GM12878 (cell line): ENCODE measurements around the gene CAPNS1. TPM values are rescaled to one million over a fixed set of nuclear protein-coding genes. Genes with fewer than 3 reads are reported as not detected.

Experiments used
- ATAC-seq: fragments of 200-7000 bp; cut with Tn5 transposase; 3 replicates; pipeline ENCODE4 v1.9.1; 2020; ENCODE audit warnings: mild to moderate bottlenecking, moderate library complexity
- BruUV-seq: library from RNA; stranded (reverse); fragments of 400-500 nt; replicated peaks from 2 replicates; lab custom pipeline; 2021; lab: Mats Ljungman, UMichigan
- CTCF ChIA-PET: fragments of 300-600 bp; sonication (Branson Sonifier 250); formaldehyde crosslinking; extraction: SDS; loops from one replicate; lab custom pipeline; 2021; ENCODE audit warnings: inconsistent platforms; lab: Yijun Ruan, JAX
- POLR2A ChIA-PET: fragments of 350-600 bp; formaldehyde crosslinking; extraction: SDS; loops from one replicate; lab custom pipeline; 2021; ENCODE audit warnings: inconsistent platforms; lab: Charles Lee
- RAD21 ChIA-PET: fragments of 300-600 bp; sonication (Branson Sonifier 250); formaldehyde crosslinking; loops from one replicate; lab custom pipeline; 2023; ENCODE audit warnings: antibody characterized with exemption; ENCODE audit not compliant: unreplicated experiment; lab: Charles Lee
- SMC1A ChIA-PET: fragments of 300-600 bp; sonication (Branson Sonifier 250); formaldehyde crosslinking; loops from one replicate; lab custom pipeline; 2023; ENCODE audit not compliant: unreplicated experiment, uncharacterized antibody; lab: Charles Lee
- DNase-seq: peaks from one replicate; pipeline ENCODE4 v3.0.0-alpha.2; 2011; ENCODE audit warnings: low read depth, low spot score
- FAIRE-seq: peaks from 3 replicates; lab custom pipeline; 2011; peaks lifted over from hg19 to GRCh38; lab: Jason Lieb, UNC
- H2AFZ ChIP-seq: 2 replicates; pipeline ENCODE4 v1.6.0; 2011; ENCODE audit warnings: low read depth, low read length, control low read depth; ENCODE audit not compliant: control insufficient read depth
- H3K27ac ChIP-seq: 2 replicates; pipeline ENCODE4 v1.5.1; 2011; ENCODE audit warnings: control low read depth; ENCODE audit not compliant: control insufficient read depth, insufficient read depth
- H3K27me3 ChIP-seq, 2 experiments: replicated peaks in 1 of 2; 2 replicates each; pipeline versions ENCODE4 v1.6.0 to v1.6.1; 2011; ENCODE audit warnings: low read length in 1 of 2; ENCODE audit not compliant: control insufficient read depth in 2 of 2, insufficient read depth in 2 of 2
- H3K36me3 ChIP-seq, 2 experiments: 2 replicates each; pipeline ENCODE4 v1.5.1; 2011; ENCODE audit warnings: low read length in 1 of 2; ENCODE audit not compliant: control insufficient read depth in 2 of 2, insufficient read depth in 2 of 2
- H3K4me1 ChIP-seq: 2 replicates; pipeline ENCODE4 v1.6.1; 2011; ENCODE audit warnings: mild to moderate bottlenecking, low read length, moderate library complexity, mixed read lengths; ENCODE audit not compliant: control insufficient read depth, insufficient read depth
- H3K4me2 ChIP-seq: 2 replicates; pipeline ENCODE4 v1.6.0; 2011; ENCODE audit warnings: control low read depth; ENCODE audit not compliant: control insufficient read depth, insufficient read depth
- H3K4me3 ChIP-seq: fragments of 200-600 bp; sonication (generic); 2 replicates; pipeline ENCODE4 v1.5.1; 2016
- H3K79me2 ChIP-seq: 2 replicates; pipeline ENCODE4 v1.6.0; 2011; ENCODE audit warnings: low read length; ENCODE audit not compliant: control insufficient read depth, insufficient read depth
- H3K9ac ChIP-seq: 2 replicates; pipeline ENCODE4 v1.8.0; 2011; ENCODE audit warnings: low read length, control low read depth, mixed read lengths; ENCODE audit not compliant: control insufficient read depth, insufficient read depth
- H3K9me3 ChIP-seq: replicated peaks from 3 replicates; pipeline ENCODE4 v1.5.1; 2011; ENCODE audit warnings: mild to moderate bottlenecking, low read length; ENCODE audit not compliant: control insufficient read depth, insufficient read depth
- H4K20me1 ChIP-seq: 2 replicates; pipeline ENCODE4 v1.6.0; 2011; ENCODE audit not compliant: control insufficient read depth, insufficient read depth
- EED ChIP-seq: sonication (generic); IDR thresholded peaks from 2 replicates; pipeline ENCODE4 v1.6.1; 2016; ENCODE audit warnings: antibody characterized with exemption, low read depth
- EZH2 ChIP-seq: IDR thresholded peaks from 2 replicates; pipeline ENCODE4 v1.6.1; 2012; ENCODE audit warnings: low read depth, mild to moderate bottlenecking, control low read depth, inconsistent platforms, low read length, borderline replicate concordance; ENCODE audit not compliant: control insufficient read depth
- IKZF2 ChIP-seq, 2 experiments: fragments of 450-650 bp; IDR thresholded peaks; 2 replicates each; pipeline ENCODE4 v1.6.1; 2017; ENCODE audit warnings: mild to moderate bottlenecking in 2 of 2, moderate library complexity in 2 of 2
- JUNB ChIP-seq: IDR thresholded peaks from 2 replicates; pipeline ENCODE4 v1.6.1; 2016; ENCODE audit warnings: antibody characterized with exemption, mild to moderate bottlenecking
- NFIC ChIP-seq: IDR thresholded peaks from 2 replicates; pipeline ENCODE4 v1.6.1; 2012; ENCODE audit warnings: low read depth, mild to moderate bottlenecking, inconsistent platforms, low read length, moderate library complexity
- NR2C1 ChIP-seq: fragments of 450-650 bp; IDR thresholded peaks from 2 replicates; pipeline ENCODE4 v1.6.1; 2017; ENCODE audit warnings: antibody characterized with exemption, mild to moderate bottlenecking, moderate library complexity
- POLR2AphosphoS5 ChIP-seq: IDR thresholded peaks from 2 replicates; pipeline ENCODE4 v1.6.1; 2011; ENCODE audit warnings: mild to moderate bottlenecking, low read length, inconsistent platforms
- RFX5 ChIP-seq: IDR thresholded peaks from 2 replicates; pipeline ENCODE4 v1.6.1; 2011; ENCODE audit warnings: low read depth, low read length, improper control_type of control experiment
- SREBF2 ChIP-seq: IDR thresholded peaks from 2 replicates; pipeline ENCODE4 v1.6.1; 2012; ENCODE audit warnings: mild to moderate bottlenecking, low read length
- ZNF622 ChIP-seq: fragments of 450-650 bp; IDR thresholded peaks from 2 replicates; pipeline ENCODE4 v1.6.1; 2017; ENCODE audit warnings: mild to moderate bottlenecking, inconsistent platforms
- WGBS: methylation state at CpG from one replicate; pipeline ENCODE4 v1.1.6; 2016; ENCODE audit warnings: low lambda C conversion rate; ENCODE audit not compliant: insufficient replicate concordance, insufficient coverage; ENCODE audit errors: missing lambda C conversion rate; 5-methylcytosine and 5-hydroxymethylcytosine counted together
- in situ Hi-C: fragments of 300-500 bp; cut with MboI; formaldehyde crosslinking; loops from 9 replicates; pipeline ENCODE4 v1.14.3; 2018; ENCODE audit warnings: mixed read lengths
- intact Hi-C: fragments of 100-400 bp; cut with micrococcal nuclease; formaldehyde crosslinking; loops from one replicate; pipeline ENCODE4 v1.14.2; 2022; ENCODE audit not compliant: unreplicated experiment
- polyA plus RNA-seq, 11 experiments: library from polyadenylated mRNA; depleted of rRNA in 4 of 11; unstranded in 6 of 11; stranded (reverse) in 5 of 11; fragments of >200 nt; fragmentation: Nextera tagmentation in 4 of 11; fragmentation: Illumina TruSeq in 1 of 11; extraction: Ambion mirVana in 4 of 11; extraction: Trizol in 1 of 11; gene quantifications; 1 replicate in 1 of 11; 2 replicates in 10 of 11; pipeline versions ENCODE4 v1.2.1 to v1.2.3, GENCODE V29; 2011 to 2016; ENCODE audit warnings: inconsistent platforms in 2 of 11, missing spikeins in 2 of 11, low read depth in 1 of 11
- total RNA-seq, 4 experiments: library from RNA; depleted of rRNA in 3 of 4; stranded (reverse); fragments of >200 nt in 3 of 4; fragmentation: Illumina TruSeq in 1 of 4; extraction: Trizol in 1 of 4; gene quantifications; 2 replicates each; pipeline versions ENCODE4 v1.2.1 to v1.2.3, GENCODE V29; 2013 to 2021
- TF ChIP-seq, protein P1 (sequence below): fragments of 450-650 bp; conservative IDR thresholded peaks from 2 replicates; pipeline ENCODE4 v1.6.1; 2017; ENCODE audit warnings: mild to moderate bottlenecking, moderate library complexity
- TF ChIP-seq, protein P2 (sequence below): IDR thresholded peaks from 2 replicates; pipeline ENCODE4 v1.6.1; 2012; ENCODE audit warnings: improper control_type of control experiment, low read depth, low read length; ENCODE audit not compliant: insufficient replicate concordance
- TF ChIP-seq, protein P3 (sequence below): fragments of 150-350 bp; IDR thresholded peaks from 2 replicates; pipeline ENCODE4 v1.6.1; 2014; ENCODE audit warnings: mild to moderate bottlenecking, low read depth, low read length

Gene CAPNS1
- total and polyA plus RNA-seq, 10 of the 15 experiments (the other 5 are each of a cell fraction or from before 2014, with no cell fraction given) = 96.9 to 562 (median 245) TPM

DNA sequence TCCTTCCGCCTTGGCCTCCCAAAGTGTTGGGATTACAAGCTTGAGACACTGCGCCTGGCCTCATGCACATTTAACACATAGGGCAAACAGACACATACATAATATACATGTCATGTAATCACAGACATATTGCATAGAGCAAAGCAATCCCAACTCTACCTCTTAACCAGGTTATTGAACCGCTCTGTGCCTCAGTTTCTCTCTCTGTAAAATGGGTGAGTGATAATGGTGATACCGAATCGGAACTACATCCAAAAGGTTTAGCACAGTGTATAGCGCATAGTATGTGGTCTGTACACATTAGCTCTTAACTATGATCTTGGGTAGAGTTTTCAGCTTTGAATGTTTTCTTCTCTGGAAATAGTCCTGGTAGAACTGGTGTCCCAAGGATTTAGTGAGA lies 4.8 kb downstream of the CAPNS1 start:
- ATAC-seq (no peak), FAIRE-seq (no peak), DNase-seq (no peak)
- Histone ChIP-seq H3K27me3 (no peaks in the 10 kb centered on the region), H4K20me1 (peaks cover 6% of the 10 kb centered on the region), H3K27ac (no peak overlapping the region), H3K4me2 (no peak overlapping the region), H3K4me1 (peaks cover 6% of the 10 kb centered on the region; the same call in 1 of the 2 replicates), H3K36me3 (peaks cover 11 to 17% of the 10 kb centered on the region in 2 experiments; a peak in 3 of 4 replicates), H3K9ac (no peak overlapping the region), H3K4me3 (no peak overlapping the region), H3K9me3 (no peaks in the 10 kb centered on the region), H2AFZ (no peak overlapping the region), H3K79me2 (peaks cover 16% of the 10 kb centered on the region)
- RAD21 ChIA-PET = no interaction called here
- in situ Hi-C loops = no loop called here
- intact Hi-C loops = no loop called here
- CTCF ChIA-PET = interaction anchor here (1.0 kb wide), 1 partner anchor 17 kb away, joined by 5 read pairs; no protein-coding TSS in a partner anchor
- SMC1A ChIA-PET = interaction anchor here (1.3 kb wide), 1 partner anchor 8 kb away, joined by 3 read pairs; no protein-coding TSS in a partner anchor
- no TSS peak for BruUV-seq
- POLR2A ChIA-PET = no interaction called here
- WGBS = 98% methylated on average over 6 of the region's 6 CpGs
- TF ChIP-seq NR2C1 (no peak), JUNB (no peak), POLR2AphosphoS5 (no peak), RFX5 (no peak), IKZF2 (IDR thresholded peaks at IDR 0.05) (no peak), EED (no peak), SREBF2 (no peak), NFIC (no peak), EZH2 (no peak), ZNF622 (no peak)
- TF ChIP-seq, protein P1, sequence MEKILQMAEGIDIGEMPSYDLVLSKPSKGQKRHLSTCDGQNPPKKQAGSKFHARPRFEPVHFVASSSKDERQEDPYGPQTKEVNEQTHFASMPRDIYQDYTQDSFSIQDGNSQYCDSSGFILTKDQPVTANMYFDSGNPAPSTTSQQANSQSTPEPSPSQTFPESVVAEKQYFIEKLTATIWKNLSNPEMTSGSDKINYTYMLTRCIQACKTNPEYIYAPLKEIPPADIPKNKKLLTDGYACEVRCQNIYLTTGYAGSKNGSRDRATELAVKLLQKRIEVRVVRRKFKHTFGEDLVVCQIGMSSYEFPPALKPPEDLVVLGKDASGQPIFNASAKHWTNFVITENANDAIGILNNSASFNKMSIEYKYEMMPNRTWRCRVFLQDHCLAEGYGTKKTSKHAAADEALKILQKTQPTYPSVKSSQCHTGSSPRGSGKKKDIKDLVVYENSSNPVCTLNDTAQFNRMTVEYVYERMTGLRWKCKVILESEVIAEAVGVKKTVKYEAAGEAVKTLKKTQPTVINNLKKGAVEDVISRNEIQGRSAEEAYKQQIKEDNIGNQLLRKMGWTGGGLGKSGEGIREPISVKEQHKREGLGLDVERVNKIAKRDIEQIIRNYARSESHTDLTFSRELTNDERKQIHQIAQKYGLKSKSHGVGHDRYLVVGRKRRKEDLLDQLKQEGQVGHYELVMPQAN = no peak
- TF ChIP-seq, protein P2, sequence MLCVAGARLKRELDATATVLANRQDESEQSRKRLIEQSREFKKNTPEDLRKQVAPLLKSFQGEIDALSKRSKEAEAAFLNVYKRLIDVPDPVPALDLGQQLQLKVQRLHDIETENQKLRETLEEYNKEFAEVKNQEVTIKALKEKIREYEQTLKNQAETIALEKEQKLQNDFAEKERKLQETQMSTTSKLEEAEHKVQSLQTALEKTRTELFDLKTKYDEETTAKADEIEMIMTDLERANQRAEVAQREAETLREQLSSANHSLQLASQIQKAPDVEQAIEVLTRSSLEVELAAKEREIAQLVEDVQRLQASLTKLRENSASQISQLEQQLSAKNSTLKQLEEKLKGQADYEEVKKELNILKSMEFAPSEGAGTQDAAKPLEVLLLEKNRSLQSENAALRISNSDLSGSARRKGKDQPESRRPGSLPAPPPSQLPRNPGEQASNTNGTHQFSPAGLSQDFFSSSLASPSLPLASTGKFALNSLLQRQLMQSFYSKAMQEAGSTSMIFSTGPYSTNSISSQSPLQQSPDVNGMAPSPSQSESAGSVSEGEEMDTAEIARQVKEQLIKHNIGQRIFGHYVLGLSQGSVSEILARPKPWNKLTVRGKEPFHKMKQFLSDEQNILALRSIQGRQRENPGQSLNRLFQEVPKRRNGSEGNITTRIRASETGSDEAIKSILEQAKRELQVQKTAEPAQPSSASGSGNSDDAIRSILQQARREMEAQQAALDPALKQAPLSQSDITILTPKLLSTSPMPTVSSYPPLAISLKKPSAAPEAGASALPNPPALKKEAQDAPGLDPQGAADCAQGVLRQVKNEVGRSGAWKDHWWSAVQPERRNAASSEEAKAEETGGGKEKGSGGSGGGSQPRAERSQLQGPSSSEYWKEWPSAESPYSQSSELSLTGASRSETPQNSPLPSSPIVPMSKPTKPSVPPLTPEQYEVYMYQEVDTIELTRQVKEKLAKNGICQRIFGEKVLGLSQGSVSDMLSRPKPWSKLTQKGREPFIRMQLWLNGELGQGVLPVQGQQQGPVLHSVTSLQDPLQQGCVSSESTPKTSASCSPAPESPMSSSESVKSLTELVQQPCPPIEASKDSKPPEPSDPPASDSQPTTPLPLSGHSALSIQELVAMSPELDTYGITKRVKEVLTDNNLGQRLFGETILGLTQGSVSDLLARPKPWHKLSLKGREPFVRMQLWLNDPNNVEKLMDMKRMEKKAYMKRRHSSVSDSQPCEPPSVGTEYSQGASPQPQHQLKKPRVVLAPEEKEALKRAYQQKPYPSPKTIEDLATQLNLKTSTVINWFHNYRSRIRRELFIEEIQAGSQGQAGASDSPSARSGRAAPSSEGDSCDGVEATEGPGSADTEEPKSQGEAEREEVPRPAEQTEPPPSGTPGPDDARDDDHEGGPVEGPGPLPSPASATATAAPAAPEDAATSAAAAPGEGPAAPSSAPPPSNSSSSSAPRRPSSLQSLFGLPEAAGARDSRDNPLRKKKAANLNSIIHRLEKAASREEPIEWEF = no peak
- TF ChIP-seq, protein P3, sequence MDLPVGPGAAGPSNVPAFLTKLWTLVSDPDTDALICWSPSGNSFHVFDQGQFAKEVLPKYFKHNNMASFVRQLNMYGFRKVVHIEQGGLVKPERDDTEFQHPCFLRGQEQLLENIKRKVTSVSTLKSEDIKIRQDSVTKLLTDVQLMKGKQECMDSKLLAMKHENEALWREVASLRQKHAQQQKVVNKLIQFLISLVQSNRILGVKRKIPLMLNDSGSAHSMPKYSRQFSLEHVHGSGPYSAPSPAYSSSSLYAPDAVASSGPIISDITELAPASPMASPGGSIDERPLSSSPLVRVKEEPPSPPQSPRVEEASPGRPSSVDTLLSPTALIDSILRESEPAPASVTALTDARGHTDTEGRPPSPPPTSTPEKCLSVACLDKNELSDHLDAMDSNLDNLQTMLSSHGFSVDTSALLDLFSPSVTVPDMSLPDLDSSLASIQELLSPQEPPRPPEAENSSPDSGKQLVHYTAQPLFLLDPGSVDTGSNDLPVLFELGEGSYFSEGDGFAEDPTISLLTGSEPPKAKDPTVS = no peak
